GM18861 (cell line): ENCODE measurements around the gene EEPD1.
"Not testable (repeated sequence)": the region's sequence is repeated elsewhere in the genome, so short reads cannot be mapped to it uniquely, and the experiment has no call there.

Source experiments
- ATAC-seq: cut with Tn5 transposase; IDR thresholded peaks from one replicate; pipeline ENCODE4 v1.9.1; 2021; ENCODE audit not compliant: unreplicated experiment

EEPD1 gene

GRCh38 chr7:36128448-36129047 is 24.5 kb upstream of the EEPD1 start:
- ATAC-seq, result no peak

DNA sequence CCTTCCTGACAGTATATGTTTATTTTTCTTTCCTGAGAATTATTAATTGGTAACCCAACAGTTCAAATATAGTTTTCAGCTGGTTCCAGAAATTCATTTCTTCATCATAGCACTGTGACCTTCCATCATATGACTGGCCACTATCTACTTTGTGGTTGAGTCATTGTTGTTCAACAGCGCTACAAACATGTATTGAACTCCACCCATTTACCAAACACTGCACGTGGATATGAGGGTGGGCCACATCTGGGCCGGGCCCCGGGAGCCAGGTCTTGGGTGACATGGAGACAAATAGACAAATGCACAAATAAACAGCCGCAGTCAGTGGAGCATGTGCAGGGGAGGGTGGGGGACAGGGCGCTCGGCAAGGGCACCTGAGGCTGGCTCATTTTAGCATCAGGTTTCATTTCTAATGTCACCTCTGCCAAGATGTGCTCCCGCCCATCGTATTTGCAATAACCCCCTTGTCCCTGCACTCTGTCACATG is 24.0 kb upstream of the EEPD1 start:
- ATAC-seq, result no peak

- no peak for ATAC-seq
Observed at GRCh38 chr7:36130236-36130945, 22.7 kb upstream of the EEPD1 start.

DNA sequence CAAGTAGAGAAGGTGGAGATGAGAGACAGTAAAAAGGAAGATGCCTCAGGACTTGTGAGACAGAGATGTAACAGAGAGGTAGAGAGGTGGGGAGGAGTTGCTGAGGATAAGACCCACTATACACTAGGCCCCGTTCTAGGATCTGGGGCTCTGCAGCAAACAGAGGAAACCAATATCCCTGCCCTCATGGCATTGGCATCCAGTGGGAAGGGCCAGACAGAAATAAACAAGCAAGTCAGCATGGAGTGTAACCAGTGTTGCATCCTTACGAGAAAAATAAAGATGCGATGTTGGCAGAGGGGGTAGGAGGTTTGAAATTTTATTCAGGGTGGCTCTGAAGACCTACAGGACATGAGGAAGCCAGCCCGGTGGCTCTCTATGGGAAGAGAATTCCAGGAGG is 22.0 kb upstream of the EEPD1 start:
- ATAC-seq, result no peak

DNA sequence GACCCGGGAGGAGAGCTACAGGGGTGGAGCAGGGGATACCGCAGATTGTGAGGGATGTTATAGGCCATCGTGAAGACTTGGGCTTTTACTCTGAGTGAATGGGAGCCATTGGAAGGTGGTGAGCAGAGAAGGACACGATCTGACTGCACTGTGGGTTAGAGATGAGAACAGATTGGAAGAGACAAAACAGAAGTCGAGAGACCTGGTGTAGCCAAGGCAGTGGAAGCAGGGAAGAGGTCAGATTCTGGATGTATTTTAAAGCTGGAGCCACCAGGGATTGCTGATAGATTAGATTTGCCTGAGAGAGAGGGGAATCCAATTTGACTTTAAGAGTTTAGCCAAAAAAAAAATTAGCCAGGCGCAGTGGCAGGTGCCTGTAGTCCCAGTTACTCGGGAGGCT is 21.6 kb upstream of the EEPD1 start:
- no peak for ATAC-seq

DNA sequence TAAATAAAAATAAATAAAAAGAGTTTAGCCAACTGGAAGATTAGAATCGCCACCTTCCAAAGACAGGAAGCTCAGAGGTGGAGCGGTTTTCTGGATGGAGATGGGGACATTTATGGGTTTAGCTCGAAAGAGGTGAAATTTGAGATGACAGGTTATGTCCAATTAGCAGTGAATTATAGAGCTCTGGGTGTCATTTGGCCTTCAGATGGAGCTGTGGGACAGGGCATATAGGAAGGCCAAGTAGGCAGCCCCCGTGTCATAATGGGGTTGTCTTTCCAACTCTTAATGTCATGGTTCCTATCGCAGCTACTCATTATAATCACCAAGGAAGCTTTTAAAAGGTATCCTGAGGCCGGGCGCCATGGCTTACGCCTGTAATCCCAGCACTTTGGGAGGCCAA is 21.0 kb upstream of the EEPD1 start:
- no peak for ATAC-seq

GRCh38 chr7:36135700-36136099 is 17.4 kb upstream of the EEPD1 start:
- no peak for ATAC-seq

DNA sequence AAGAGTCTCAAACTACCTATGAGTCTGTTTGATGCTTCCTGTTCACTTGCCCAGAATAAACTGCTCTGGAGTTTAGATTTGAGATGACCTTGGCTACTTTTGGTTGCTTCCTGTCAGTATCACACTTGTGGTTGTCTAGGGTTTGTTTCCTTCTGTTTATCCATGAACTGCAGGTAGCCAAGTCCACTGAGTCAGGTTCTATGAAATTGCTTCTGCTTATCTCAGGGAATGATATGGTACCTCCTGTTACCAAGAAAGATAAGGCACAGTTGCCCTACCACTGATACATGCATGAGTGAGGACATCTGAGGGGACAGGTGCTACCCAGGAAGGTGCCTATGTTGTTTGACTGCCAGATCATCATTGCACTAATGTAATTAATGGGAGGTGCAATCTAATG is 15.8 kb upstream of the EEPD1 start:
- no peak for ATAC-seq

DNA sequence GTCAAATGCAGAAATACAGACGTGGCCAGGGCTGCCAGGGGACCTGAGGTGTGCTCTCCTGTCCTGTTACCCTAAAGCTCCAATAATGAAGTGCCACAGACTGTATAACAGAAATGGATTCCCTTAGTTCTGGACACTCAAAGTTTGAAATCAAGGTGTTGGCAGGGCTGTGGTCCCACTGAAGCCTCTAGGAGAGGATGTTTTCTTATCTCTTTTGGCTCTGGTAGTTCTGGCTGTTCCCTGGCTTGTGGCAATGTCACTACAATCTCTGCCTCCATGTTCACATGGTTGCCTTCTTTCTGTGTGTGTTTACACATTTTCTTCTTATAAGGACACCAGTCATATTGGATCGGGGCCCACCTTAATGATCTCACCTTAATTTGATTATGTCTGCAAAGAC is 15.3 kb upstream of the EEPD1 start:
- no peak for ATAC-seq

- no peak for ATAC-seq
Observed at GRCh38 chr7:36138209-36138608, 14.8 kb upstream of the EEPD1 start.

- no peak for ATAC-seq
Observed at GRCh38 chr7:36141351-36141750, 11.7 kb upstream of the EEPD1 start.

GRCh38 chr7:36141850-36142249 is 11.2 kb upstream of the EEPD1 start:
- no peak for ATAC-seq

- no peak for ATAC-seq
Observed at GRCh38 chr7:36144189-36144588, 8.9 kb upstream of the EEPD1 start.

GRCh38 chr7:36145686-36146085 is 7.4 kb upstream of the EEPD1 start:
- no peak for ATAC-seq

- ATAC-seq, result no peak
Observed at GRCh38 chr7:36147361-36147760, 5.7 kb upstream of the EEPD1 start.

- ATAC-seq, result no peak
Observed at GRCh38 chr7:36148422-36149065, 4.5 kb upstream of the EEPD1 start.

- ATAC-seq, result not testable (repeated sequence)
Observed at GRCh38 chr7:36149240-36149639, 3.8 kb upstream of the EEPD1 start.

DNA sequence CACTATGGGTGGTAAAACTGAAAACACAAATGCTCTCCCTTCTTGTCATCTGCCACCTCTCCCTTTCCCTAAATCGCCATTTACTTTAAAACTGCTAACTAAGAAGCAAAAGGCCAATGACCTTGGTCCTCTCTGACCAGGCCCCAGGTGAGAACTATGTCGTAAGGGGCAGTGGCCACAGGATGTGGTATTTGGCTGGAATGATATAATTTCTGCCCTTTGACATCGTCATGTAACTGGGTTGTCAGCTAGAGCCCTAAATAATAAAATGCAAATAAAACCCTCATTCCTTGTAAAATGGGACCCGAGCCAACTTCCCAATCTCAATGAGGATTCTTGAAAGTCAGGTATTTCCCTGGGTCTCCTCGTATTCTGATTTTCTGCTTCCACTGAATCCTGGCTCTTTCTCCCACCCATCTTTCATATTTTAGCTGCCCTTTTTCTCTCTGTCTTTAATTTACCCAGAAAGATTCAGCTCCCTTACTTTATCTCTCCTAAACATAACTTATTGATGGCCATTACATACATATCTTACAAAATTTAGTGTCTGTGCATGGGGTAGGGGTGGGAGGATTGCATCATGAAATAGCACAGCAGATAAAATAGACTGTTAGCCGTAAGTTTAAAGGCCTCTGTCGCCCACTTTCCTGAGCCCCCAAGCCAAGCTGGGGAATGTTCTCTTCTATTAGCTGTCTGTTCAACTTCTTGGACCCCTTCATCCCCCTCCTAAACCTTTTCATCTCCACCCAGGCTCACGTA is 3.2 kb upstream of the EEPD1 start:
- ATAC-seq, result no peak

- ATAC-seq, result no peak
Observed at GRCh38 chr7:36151921-36152755, 916 bp upstream of the EEPD1 start.

DNA sequence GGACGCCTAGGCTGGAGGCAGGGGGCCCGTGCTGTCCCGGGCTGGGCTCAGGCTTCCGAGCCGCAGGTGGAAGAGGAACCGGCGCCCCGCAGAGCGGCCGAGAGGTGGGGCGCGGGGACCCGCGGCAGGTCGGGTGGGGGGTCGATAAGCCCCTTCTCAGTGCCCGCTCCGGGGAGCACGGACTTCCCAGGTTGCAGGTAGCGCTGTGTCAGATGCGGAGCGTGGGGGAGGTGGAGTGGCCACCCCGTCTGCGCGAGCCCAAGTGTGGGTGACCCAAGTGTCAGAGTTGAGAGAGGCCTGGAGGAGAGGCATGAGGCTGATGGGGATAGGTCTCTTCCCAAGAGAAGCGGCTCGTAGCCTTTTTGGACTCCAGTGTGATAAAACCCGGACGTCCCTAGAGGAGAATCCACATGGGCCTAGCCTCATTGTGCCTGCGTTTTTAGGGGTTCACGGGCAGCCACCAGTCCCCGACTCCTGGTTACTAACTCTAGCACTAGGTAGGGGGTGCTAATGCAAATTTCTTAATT is 580 bp downstream of the EEPD1 start:
- ATAC-seq, result peak; percentile 6
